B cell (primary cell): Measurements from ENCODE around the gene GBA2. TPM values are rescaled to one million over a fixed set of nuclear protein-coding genes. Genes with fewer than 3 reads are reported as not detected.

Experiments
- ATAC-seq: fragments of 200-7000 bp; cut with Tn5 transposase; one replicate; pipeline ENCODE4 v1.10.0; 2021; ENCODE audit warnings: low read depth, mild to moderate bottlenecking, moderate number of reproducible peaks, moderate library complexity
- CTCF ChIA-PET: fragments of 350-600 bp; sonication (Branson Sonifier 250); formaldehyde crosslinking; loops from one replicate; lab custom pipeline; 2021; ENCODE audit warnings: antibody characterized with exemption, inconsistent platforms; lab: Charles Lee
- POLR2A ChIA-PET: fragments of 350-600 bp; sonication (Branson Sonifier 250); formaldehyde crosslinking; loops from one replicate; lab custom pipeline; 2021; ENCODE audit warnings: antibody characterized with exemption; lab: Charles Lee
- DNase-seq: peaks from one replicate; pipeline ENCODE4 v3.0.0; 2013
- H2AFZ ChIP-seq: 2 replicates; pipeline ENCODE4 v1.6.1; 2012; ENCODE audit warnings: mild to moderate bottlenecking, low read depth, low read length; ENCODE audit not compliant: insufficient read depth, poor library complexity, severe bottlenecking
- H3K27ac ChIP-seq, 2 donors: 1 replicate in 1 of 2; 2 replicates in 1 of 2; pipeline ENCODE4 v1.5.1; 2012 to 2013; ENCODE audit warnings: low read length in 2 of 2, mild to moderate bottlenecking in 2 of 2, moderate library complexity in 1 of 2
- H3K27me3 ChIP-seq, 4 experiments: fragments of 200-600 bp in 1 of 4; sonication (generic) in 1 of 4; replicated peaks in 1 of 4; 1 replicate in 2 of 4; 2 replicates in 2 of 4; pipeline versions ENCODE4 v1.6.1 to v1.7.0; 2013 to 2016; ENCODE audit warnings: low read length in 3 of 4, mild to moderate bottlenecking in 2 of 4, mixed read lengths in 1 of 4, moderate library complexity in 1 of 4; ENCODE audit not compliant: insufficient read depth in 4 of 4, control insufficient read depth in 3 of 4; ENCODE audit errors: control extremely low read depth in 1 of 4
- H3K36me3 ChIP-seq, 2 experiments: replicated peaks in 1 of 2; 1 replicate in 1 of 2; 2 replicates in 1 of 2; pipeline versions ENCODE4 v1.6.1 to v1.7.1; 2013; ENCODE audit warnings: low read length in 1 of 2; ENCODE audit not compliant: insufficient read depth in 2 of 2, control insufficient read depth in 1 of 2; ENCODE audit errors: control extremely low read depth in 1 of 2, extremely low read depth in 1 of 2
- H3K4me1 ChIP-seq, 2 donors: fragments of 200-600 bp in 1 of 2; sonication (generic) in 1 of 2; 1 replicate in 1 of 2; 2 replicates in 1 of 2; pipeline versions ENCODE4 v1.5.1 to v1.6.1; 2013 to 2017; ENCODE audit warnings: low read length in 2 of 2; ENCODE audit not compliant: control insufficient read depth in 2 of 2, insufficient read depth in 2 of 2
- H3K4me2 ChIP-seq: replicated peaks from 2 replicates; pipeline ENCODE3; 2012; ENCODE audit warnings: mild to moderate bottlenecking, low read depth, low read length; ENCODE audit not compliant: poor library complexity, severe bottlenecking
- H3K4me3 ChIP-seq, 5 experiments: fragments of 200-600 bp in 1 of 5; sonication (generic) in 1 of 5; 1 replicate in 3 of 5; 2 replicates in 2 of 5; pipeline versions ENCODE4 v1.5.1 to v1.7.0; 2011 to 2016; ENCODE audit warnings: low read length in 4 of 5, mild to moderate bottlenecking in 4 of 5, low read depth in 2 of 5, control low read depth in 1 of 5, moderate library complexity in 1 of 5; ENCODE audit not compliant: insufficient read depth in 1 of 5; ENCODE audit errors: control extremely low read depth in 1 of 5, extremely low read depth in 1 of 5
- H3K79me2 ChIP-seq: fragments of 200-600 bp; sonication (generic); one replicate; pipeline ENCODE4 v1.6.0; 2016; ENCODE audit warnings: low read length; ENCODE audit not compliant: control insufficient read depth, insufficient read depth
- H3K9ac ChIP-seq: fragments of 200-600 bp; sonication (generic); 2 replicates; pipeline ENCODE4 v1.6.1; 2017; ENCODE audit warnings: mild to moderate bottlenecking, low read length, moderate library complexity
- H3K9me3 ChIP-seq, 3 donors: one replicate each; pipeline versions ENCODE4 v1.6.1 to v1.7.1; 2013; ENCODE audit warnings: low read length in 2 of 3; ENCODE audit not compliant: control insufficient read depth in 2 of 3, insufficient read depth in 1 of 3; ENCODE audit errors: control extremely low read depth in 1 of 3
- H4K20me1 ChIP-seq: 2 replicates; pipeline ENCODE4 v1.6.0; 2012; ENCODE audit warnings: mild to moderate bottlenecking, low read length; ENCODE audit not compliant: insufficient read depth, control insufficient read depth, poor library complexity, severe bottlenecking
- H3K27ac Mint-ChIP-seq: one replicate; pipeline ENCODE4 v1.8.0; 2021; ENCODE audit warnings: mixed read lengths
- H3K27me3 Mint-ChIP-seq: one replicate; pipeline ENCODE4 v1.8.0; 2021; ENCODE audit warnings: mixed read lengths
- H3K4me1 Mint-ChIP-seq: one replicate; pipeline ENCODE4 v1.8.0; 2021; ENCODE audit warnings: mixed read lengths
- H3K4me3 Mint-ChIP-seq: one replicate; pipeline ENCODE4 v1.8.0; 2021; ENCODE audit warnings: mixed read lengths
- H3K9me3 Mint-ChIP-seq: one replicate; pipeline ENCODE4 v1.8.0; 2022; ENCODE audit warnings: mixed read lengths; ENCODE audit not compliant: insufficient read depth
- CTCF ChIP-seq: fragments of 200-600 bp; IDR thresholded peaks from one replicate; pipeline ENCODE4 v1.8.0; 2022; ENCODE audit warnings: antibody characterized with exemption, mild to moderate bottlenecking
- EZH2 ChIP-seq: IDR thresholded peaks from 2 replicates; pipeline ENCODE4 v1.6.1; 2012; ENCODE audit warnings: borderline replicate concordance, low read depth, mild to moderate bottlenecking, moderate library complexity, low read length; ENCODE audit not compliant: insufficient read depth, poor library complexity, severe bottlenecking
- whole genome bisulfite sequencing: methylation state at CpG from one replicate; pipeline ENCODE4 v1.1.5; 2013; ENCODE audit warnings: missing lambda C conversion rate; ENCODE audit not compliant: insufficient coverage; 5-methylcytosine and 5-hydroxymethylcytosine counted together
- intact Hi-C: fragments of 100-400 bp; cut with micrococcal nuclease; formaldehyde crosslinking; loops from one replicate; pipeline ENCODE4 v1.10.0; 2022
- polyA plus RNA-seq: library from polyadenylated mRNA; depleted of rRNA; stranded (reverse); fragments of >200 nt; gene quantifications from 2 replicates; pipeline ENCODE4 v1.2.3, GENCODE V29; 2012
- total RNA-seq, 2 donors: library from RNA; stranded (reverse); fragments of 120-200 nt in 1 of 2; gene quantifications; 1 replicate in 1 of 2; 2 replicates in 1 of 2; pipeline versions ENCODE4 v1.2.3 to v1.2.4, GENCODE V29; 2013 to 2022

The GBA2 gene
- total and polyA plus RNA-seq, 2 donors (not counting 1 experiment from before 2014, with no cell fraction given): 114 to 137 TPM

GRCh38 chr9:35702696-35703095 is 46.3 kb downstream of the GBA2 start:
- DNase-seq (no peak), ATAC-seq (no peak)
- TF ChIP-seq EZH2: no peak
- TF ChIP-seq CTCF: no peak
- H3K4me3 Mint-ChIP-seq: no peak overlapping the region
- no peak overlapping the region for H2AFZ ChIP-seq
- intact Hi-C loops: no loop called here
- H3K9ac ChIP-seq: no peak overlapping the region
- H3K4me1 ChIP-seq: no peaks in the 10 kb centered on the region
- H3K4me3 ChIP-seq: no peak overlapping the region
- no peak overlapping the region for H3K27ac ChIP-seq
- H3K27me3 Mint-ChIP-seq: no peaks in the 10 kb centered on the region
- no peaks in the 10 kb centered on the region for H3K9me3 ChIP-seq
- CTCF ChIA-PET: no interaction called here
- no peaks in the 10 kb centered on the region for H3K4me1 Mint-ChIP-seq
- POLR2A ChIA-PET: no interaction called here
- peaks cover 25% of the 10 kb centered on the region for H4K20me1 ChIP-seq
- H3K36me3 ChIP-seq: peaks cover 4 to 98% of the 10 kb centered on the region in 2 experiments
- peaks cover 2% of the 10 kb centered on the region for H3K79me2 ChIP-seq
- H3K27me3 ChIP-seq: no peaks in the 10 kb centered on the region
- H3K9me3 Mint-ChIP-seq: no peaks in the 10 kb centered on the region
- no peak overlapping the region for H3K27ac Mint-ChIP-seq
- 99% methylated on average over 6 of the region's 7 CpGs for WGBS
- H3K4me2 ChIP-seq: no peak overlapping the region

- ChIA-PET CTCF (interaction anchor here (0.9 to 8.8 kb wide), 6 partner anchors 13 to 88 kb away, joined by 3 to 140 read pairs (median 3); partner anchors contain the start of genes ARHGEF39, CCDC107 and RMRP), POLR2A (no interaction called here)
- H3K36me3 ChIP-seq: peaks cover 4 to 96% of the 10 kb centered on the region in 2 experiments
- no peak overlapping the region for H3K9ac ChIP-seq
- ATAC-seq (no peak), DNase-seq (no peak)
- peaks cover 16% of the 10 kb centered on the region for H4K20me1 ChIP-seq
- peaks cover 8% of the 10 kb centered on the region for H3K4me1 Mint-ChIP-seq
- H3K27me3 Mint-ChIP-seq: no peaks in the 10 kb centered on the region
- no peaks in the 10 kb centered on the region for H3K79me2 ChIP-seq
- intact Hi-C loops: no loop called here
- no peak overlapping the region for H3K27ac ChIP-seq
- H3K4me1 ChIP-seq: peaks cover 0 to 7% of the 10 kb centered on the region in 2 donors
- no peak overlapping the region for H2AFZ ChIP-seq
- no peak overlapping the region for H3K4me3 Mint-ChIP-seq
- no peak overlapping the region for H3K4me2 ChIP-seq
- TF ChIP-seq EZH2 (no peak), CTCF (no peak)
- no peak overlapping the region for H3K4me3 ChIP-seq
- H3K27me3 ChIP-seq: no peaks in the 10 kb centered on the region
- no peaks in the 10 kb centered on the region for H3K9me3 ChIP-seq
- no peaks in the 10 kb centered on the region for H3K9me3 Mint-ChIP-seq
- H3K27ac Mint-ChIP-seq: no peak overlapping the region
Measured at GRCh38 chr9:35700942-35701341, 48.1 kb downstream of the GBA2 start.
